Raji (cell line): ENCODE results near the gene STIP1.

Experiments
- POLR2A ChIP-seq: IDR thresholded peaks from 2 replicates; pipeline ENCODE4 v1.6.1; 2011; ENCODE audit warnings: low read depth, low read length, control low read depth; ENCODE audit not compliant: insufficient read depth

The STIP1 gene

DNA sequence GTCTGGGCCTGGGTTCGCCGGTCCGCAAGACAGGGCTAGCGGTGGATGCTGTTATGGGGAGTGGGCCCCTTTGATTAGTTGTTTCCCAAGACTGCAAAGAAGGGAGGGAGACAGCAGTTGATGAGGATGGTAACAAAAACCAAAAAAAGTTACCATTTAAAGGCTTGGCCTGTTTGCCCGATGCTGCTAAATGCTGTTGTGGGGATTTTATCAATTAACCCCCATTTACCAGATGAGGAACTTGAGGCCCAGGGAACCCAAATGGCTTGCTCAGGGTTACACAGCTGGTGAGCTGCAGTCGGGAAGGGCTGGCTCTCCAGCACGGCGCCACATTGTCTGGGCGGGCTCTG lies 36.7 kb downstream of the STIP1 start:
- no peak for TF ChIP-seq POLR2A

GRCh38 chr11:64223001-64223651 lies 37.2 kb downstream of the STIP1 start:
- 0 out of 2 replicates have a peak, but pooled peaks have one; percentile 24 for TF ChIP-seq POLR2A

DNA sequence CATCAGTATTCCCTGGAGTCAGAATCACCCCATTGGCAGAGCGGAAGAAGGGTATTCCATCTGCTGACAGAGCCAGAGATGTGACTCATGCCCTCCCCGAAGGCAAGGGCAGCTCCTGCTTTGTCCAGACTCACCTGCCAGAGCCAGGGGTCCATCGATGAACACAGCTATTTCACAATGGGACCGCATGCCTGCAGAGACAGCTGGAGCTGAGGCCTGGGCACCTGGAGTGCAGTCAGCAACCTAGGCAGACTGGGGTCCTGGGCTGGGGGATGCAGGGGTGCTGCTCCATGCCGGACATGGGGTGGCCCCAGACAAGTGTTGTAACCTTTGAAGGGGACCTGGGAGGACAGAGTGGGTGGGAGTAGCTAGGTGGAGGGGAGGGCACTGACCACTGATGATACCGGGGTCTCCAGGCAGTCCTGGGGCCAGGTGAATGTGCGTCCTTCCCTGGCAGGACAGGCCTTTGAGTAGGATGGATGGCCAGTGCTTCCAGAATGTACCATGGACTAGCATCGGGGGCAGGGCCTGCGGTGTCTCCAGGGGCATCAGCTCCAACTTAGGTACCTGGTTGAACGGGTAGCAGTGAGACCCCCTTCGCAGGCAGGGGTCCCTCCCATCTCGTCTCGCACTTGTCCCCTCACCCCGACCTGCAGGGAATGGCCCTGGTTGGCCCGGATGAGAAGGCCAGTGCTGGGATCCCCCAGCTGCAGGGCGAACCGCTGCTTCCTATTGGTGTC lies 38.4 kb downstream of the STIP1 start:
- 0 out of 2 replicates have a peak, but pooled peaks have one; percentile 30 for TF ChIP-seq POLR2A

GRCh38 chr11:64224891-64225607 lies 39.1 kb downstream of the STIP1 start:
- no peak for TF ChIP-seq POLR2A

GRCh38 chr11:64225608-64226506 lies 39.9 kb downstream of the STIP1 start, which contains the start of the genes NUDT22 and TRPT1:
NUDT22 (plus strand) TSS chr11:64226274; CDS start chr11:64226653, 379 bp downstream.
TRPT1 (minus strand) TSS chr11:64226186; CDS start chr11:64225860, 326 bp downstream.
- peak; percentile 76 for TF ChIP-seq POLR2A

- peak; percentile 67 for TF ChIP-seq POLR2A
These were observed 40.6 kb downstream of the STIP1 start for GRCh38 chr11:64226507-64227051.

DNA sequence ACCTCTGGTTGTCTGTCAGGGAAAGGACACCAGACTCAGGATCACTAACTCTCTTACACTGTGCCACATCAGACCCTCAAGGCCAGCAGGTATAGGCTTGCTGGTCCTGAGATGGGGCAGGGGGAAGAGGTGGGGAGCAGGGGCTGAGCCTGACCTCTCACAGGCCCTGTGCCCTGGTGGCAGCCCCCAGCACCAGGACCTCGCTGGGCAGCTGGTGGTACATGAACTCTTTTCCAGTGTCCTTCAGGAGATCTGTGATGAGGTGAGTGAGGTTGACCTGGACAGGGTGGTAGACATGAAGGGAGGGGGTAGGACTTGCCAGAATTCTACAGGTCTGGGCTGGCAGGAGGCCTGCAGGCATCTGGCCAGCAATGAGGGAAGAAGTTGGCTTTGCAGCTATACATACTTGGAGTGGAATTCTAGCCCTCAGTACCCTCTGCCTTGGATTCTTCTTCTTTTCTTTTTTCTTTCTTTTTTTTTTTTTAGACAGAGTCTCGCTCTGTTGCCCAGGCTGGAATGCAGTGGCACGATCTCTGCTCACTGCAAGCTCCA lies 41.5 kb downstream of the STIP1 start:
- TF ChIP-seq POLR2A: no peak

DNA sequence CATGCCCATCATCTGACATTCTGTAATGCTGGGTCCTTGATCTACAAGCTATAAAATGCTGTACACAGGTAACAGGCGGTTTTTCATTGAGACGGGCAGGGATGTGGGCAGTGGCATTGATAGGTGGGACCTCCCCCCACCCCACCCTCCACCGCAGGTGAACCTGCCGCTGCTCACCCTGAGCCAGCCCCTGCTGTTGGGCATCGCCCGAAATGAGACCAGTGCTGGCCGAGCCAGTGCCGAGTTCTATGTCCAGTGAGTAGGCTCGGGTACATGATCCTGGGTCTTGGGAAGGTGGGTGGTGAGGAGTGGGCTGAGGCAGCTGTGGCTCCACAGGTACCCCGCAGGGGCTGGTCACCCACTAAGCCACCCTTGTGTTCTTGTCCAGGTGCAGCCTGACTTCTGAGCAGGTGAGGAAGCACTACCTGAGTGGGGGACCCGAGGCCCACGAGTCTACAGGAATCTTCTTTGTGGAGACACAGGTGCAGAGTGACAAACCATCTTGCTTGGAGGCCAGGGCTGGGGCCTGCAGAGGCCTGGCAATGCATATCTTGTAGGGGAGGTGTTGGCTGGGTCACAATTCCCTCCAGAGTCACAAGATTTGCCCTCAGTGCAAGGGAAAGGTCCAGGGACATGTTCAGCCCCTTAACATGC lies 43.2 kb downstream of the STIP1 start:
- 0 out of 2 replicates have a peak, but pooled peaks have one; percentile 18 for TF ChIP-seq POLR2A

GRCh38 chr11:64229744-64230170 lies 43.8 kb downstream of the STIP1 start:
- no peak for TF ChIP-seq POLR2A

- peak; percentile 74 for TF ChIP-seq POLR2A
These were observed 44.4 kb downstream of the STIP1 start, which contains the start of gene DNAJC4 for GRCh38 chr11:64230171-64230984. DNAJC4 (plus strand) TSS chr11:64230548; CDS start chr11:64230855, 307 bp downstream.

DNA sequence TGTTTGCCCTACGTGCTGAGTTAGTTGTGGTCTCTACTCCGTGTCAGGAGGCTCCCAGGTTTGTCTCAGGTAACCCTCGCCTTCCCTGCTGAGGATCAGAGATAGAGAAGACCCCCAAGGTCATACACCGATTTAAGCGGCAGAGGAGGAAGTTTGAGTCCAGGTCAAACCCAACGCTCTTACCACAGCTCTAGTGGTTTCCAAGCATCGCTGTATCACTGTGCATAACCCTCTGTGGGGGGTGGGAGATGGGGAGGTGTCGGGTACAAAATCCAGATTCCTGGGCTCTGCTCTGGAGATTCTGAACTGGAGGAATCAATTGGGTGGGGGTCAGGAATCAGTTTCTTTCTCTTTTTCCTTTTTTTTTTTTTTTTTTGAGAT lies 45.0 kb downstream of the STIP1 start:
- TF ChIP-seq POLR2A: no peak

DNA sequence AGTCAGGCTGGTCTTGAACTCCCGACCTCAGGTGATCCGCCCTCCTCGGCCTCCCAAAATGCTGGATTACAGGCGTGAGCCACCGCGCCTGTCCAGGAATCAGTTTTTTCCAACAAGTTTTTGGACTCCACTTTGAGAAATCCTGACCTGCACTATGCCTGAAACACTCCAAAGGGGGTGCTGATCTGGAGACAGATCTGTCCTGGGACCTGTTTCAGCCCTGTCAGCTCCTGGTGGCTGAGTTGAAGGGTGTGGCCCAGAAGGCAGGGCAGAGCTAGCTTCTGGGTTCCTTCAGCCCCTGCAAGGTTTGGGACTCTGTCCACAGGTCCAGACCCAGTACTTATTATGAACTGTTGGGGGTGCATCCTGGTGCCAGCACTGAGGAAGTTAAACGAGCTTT lies 45.6 kb downstream of the STIP1 start:
- TF ChIP-seq POLR2A: no peak

GRCh38 chr11:64232182-64232966 lies 46.4 kb downstream of the STIP1 start:
- peak; percentile 37; the same call in 1 of the 2 replicates for TF ChIP-seq POLR2A
